Astrocyte (in vitro differentiated cells and primary cell): ENCODE data around the gene SBNO2.

Experiments
- CTCF ChIP-seq: IDR thresholded peaks from 2 replicates; pipeline ENCODE4 v1.5.1; 2011; ENCODE audit warnings: low read depth, mild to moderate bottlenecking, inconsistent platforms, low read length, moderate library complexity; ENCODE audit not compliant: insufficient read depth
- EZH2 ChIP-seq: IDR thresholded peaks from 2 replicates; pipeline ENCODE4 v1.6.1; 2012; ENCODE audit warnings: mild to moderate bottlenecking, low read length, inconsistent platforms; ENCODE audit not compliant: insufficient read depth

- TF ChIP-seq EZH2 (no peak), CTCF (no peak)
Observed at GRCh38 chr19:1173159-1173844, 766 bp downstream of the SBNO2 start.
